Fibroblast of lung (primary cell): ENCODE measurements around the gene CCDC142. TPM values are rescaled to one million over a fixed set of nuclear protein-coding genes. Genes with fewer than 3 reads are reported as not detected.

ENCODE experiments used
- DNase-seq, 2 donors: peaks; one replicate each; pipeline versions ENCODE4 v3.0.0 to v3.0.0-alpha.2; 2010; ENCODE audit warnings: low read depth in 2 of 2
- H2AFZ ChIP-seq: 2 replicates; pipeline ENCODE4 v1.5.1; 2012; ENCODE audit warnings: low read length, control low read depth, inconsistent platforms
- H3K27ac ChIP-seq: 2 replicates; pipeline ENCODE4 v1.5.1; 2011; ENCODE audit warnings: low read length, control low read depth; ENCODE audit not compliant: insufficient read depth
- H3K27me3 ChIP-seq: 2 replicates; pipeline ENCODE4 v1.5.1; 2011; ENCODE audit warnings: mild to moderate bottlenecking, low read length; ENCODE audit not compliant: control insufficient read depth, insufficient read depth
- H3K36me3 ChIP-seq: 2 replicates; pipeline ENCODE4 v1.5.1; 2011; ENCODE audit warnings: low read length; ENCODE audit not compliant: control insufficient read depth, insufficient read depth
- H3K4me1 ChIP-seq: 2 replicates; pipeline ENCODE4 v1.5.1; 2011; ENCODE audit warnings: low read length; ENCODE audit not compliant: control insufficient read depth, insufficient read depth; ENCODE audit errors: extremely low read depth
- H3K4me2 ChIP-seq: 2 replicates; pipeline ENCODE4 v1.5.1; 2011; ENCODE audit warnings: low read length, control low read depth; ENCODE audit not compliant: insufficient read depth; ENCODE audit errors: extremely low read depth
- H3K4me3 ChIP-seq, 4 experiments: fragments of 200-600 bp in 1 of 4; sonication (generic) in 1 of 4; replicated peaks in 1 of 4; 2 replicates each; pipeline ENCODE4 v1.5.1; 2011 to 2016; ENCODE audit warnings: low read length in 4 of 4, low read depth in 3 of 4, mild to moderate bottlenecking in 3 of 4, control low read depth in 2 of 4, inconsistent platforms in 1 of 4, mixed read lengths in 1 of 4; ENCODE audit not compliant: insufficient read depth in 1 of 4; ENCODE audit errors: control extremely low read depth in 1 of 4
- H3K79me2 ChIP-seq: 2 replicates; pipeline ENCODE4 v1.5.1; 2012; ENCODE audit warnings: mild to moderate bottlenecking, low read length, inconsistent platforms; ENCODE audit not compliant: control insufficient read depth, insufficient read depth
- H3K9ac ChIP-seq: 2 replicates; pipeline ENCODE4 v1.5.1; 2011; ENCODE audit warnings: mild to moderate bottlenecking, low read length, control low read depth; ENCODE audit not compliant: insufficient read depth
- H3K9me3 ChIP-seq: 2 replicates; pipeline ENCODE4 v1.5.1; 2012; ENCODE audit warnings: low read depth, low read length; ENCODE audit not compliant: control insufficient read depth, insufficient read depth
- H4K20me1 ChIP-seq: 2 replicates; pipeline ENCODE4 v1.5.1; 2011; ENCODE audit warnings: low read length; ENCODE audit not compliant: control insufficient read depth, insufficient read depth; ENCODE audit errors: extremely low read depth
- EZH2 ChIP-seq: IDR thresholded peaks from 2 replicates; pipeline ENCODE4 v1.5.1; 2012; ENCODE audit warnings: low read length, control low read depth, mild to moderate bottlenecking; ENCODE audit errors: missing control alignments
- polyA plus RNA-seq, 2 donors: library from polyadenylated mRNA; depleted of rRNA in 1 of 2; stranded (reverse) in 1 of 2; unstranded in 1 of 2; fragments of >200 nt; gene quantifications; 2 replicates each; pipeline ENCODE4 v1.2.1, GENCODE V29; 2011 to 2012; ENCODE audit warnings: missing spikeins in 1 of 2
- total RNA-seq: library from RNA; depleted of rRNA; stranded (reverse); fragments of >200 nt; gene quantifications from 2 replicates; pipeline ENCODE4 v1.2.1, GENCODE V29; 2014
- TF ChIP-seq, protein P1 (sequence below), 2 donors: IDR thresholded peaks in 1 of 2; conservative IDR thresholded peaks in 1 of 2; 1 replicate in 1 of 2; 2 replicates in 1 of 2; pipeline ENCODE4 v1.5.1; 2011 to 2012; ENCODE audit warnings: low read length in 2 of 2, control low read depth in 1 of 2, inconsistent platforms in 1 of 2, low read depth in 1 of 2, mild to moderate bottlenecking in 1 of 2

The CCDC142 gene
- total and polyA plus RNA-seq, 2 donors (not counting 1 experiment from before 2014, with no cell fraction given): 3.8 to 21.3 TPM

DNA sequence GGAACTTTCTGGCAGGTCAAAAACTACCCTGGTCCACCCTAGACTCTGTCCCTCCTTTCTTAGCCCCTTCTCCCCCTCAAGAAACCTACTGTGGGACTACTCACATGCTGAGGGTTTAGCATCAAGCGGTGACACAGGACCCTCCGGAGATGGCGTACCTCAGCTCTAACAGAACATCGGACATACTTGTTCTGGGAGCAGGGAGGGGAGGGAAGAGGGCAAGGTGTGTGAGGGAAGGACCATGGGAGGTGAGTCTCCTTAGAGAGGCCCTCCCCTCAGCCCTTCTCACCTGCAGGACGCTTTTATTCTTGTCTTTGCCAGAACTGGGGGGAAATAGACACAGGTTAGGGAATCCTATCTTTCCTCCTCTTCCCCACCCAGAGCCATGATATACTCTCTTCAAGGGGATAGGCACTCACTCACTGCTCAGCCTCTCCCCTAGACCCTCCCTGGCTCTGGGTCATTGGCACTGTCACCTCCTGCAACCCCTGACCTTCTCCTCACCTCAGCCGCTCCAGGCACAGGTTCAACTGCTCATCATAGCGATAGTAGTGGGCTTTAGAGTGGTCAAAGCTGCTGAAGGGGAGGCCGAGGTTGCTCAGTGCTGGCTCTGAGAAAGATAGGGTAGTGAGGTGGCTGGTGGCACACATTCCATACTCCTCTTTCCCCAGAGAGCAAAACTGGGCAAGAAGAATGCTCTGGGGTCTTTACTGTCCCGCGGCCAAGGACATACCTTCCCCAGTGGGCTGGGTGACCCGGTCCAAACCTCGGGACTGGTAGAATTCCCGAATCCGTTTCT lies 22.8 kb upstream of the CCDC142 start:
- H4K20me1 ChIP-seq: no peaks in the 10 kb centered on the region
- peak overlapping the region; percentile 44 for H3K4me2 ChIP-seq
- H3K9ac ChIP-seq: no peak overlapping the region
- no peak for DNase-seq
- TF ChIP-seq, protein P1, sequence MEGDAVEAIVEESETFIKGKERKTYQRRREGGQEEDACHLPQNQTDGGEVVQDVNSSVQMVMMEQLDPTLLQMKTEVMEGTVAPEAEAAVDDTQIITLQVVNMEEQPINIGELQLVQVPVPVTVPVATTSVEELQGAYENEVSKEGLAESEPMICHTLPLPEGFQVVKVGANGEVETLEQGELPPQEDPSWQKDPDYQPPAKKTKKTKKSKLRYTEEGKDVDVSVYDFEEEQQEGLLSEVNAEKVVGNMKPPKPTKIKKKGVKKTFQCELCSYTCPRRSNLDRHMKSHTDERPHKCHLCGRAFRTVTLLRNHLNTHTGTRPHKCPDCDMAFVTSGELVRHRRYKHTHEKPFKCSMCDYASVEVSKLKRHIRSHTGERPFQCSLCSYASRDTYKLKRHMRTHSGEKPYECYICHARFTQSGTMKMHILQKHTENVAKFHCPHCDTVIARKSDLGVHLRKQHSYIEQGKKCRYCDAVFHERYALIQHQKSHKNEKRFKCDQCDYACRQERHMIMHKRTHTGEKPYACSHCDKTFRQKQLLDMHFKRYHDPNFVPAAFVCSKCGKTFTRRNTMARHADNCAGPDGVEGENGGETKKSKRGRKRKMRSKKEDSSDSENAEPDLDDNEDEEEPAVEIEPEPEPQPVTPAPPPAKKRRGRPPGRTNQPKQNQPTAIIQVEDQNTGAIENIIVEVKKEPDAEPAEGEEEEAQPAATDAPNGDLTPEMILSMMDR (conservative IDR thresholded peaks at IDR 0.05 in 1 of 2, IDR thresholded peaks at IDR 0.05 in 1 of 2; ENCODE audit: low read depth in 1 of 2, low read length in 2 of 2): no peak
- TF ChIP-seq EZH2: no peak
- peaks cover 10% of the 10 kb centered on the region for H3K4me1 ChIP-seq
- H3K79me2 ChIP-seq: peaks cover 15% of the 10 kb centered on the region
- H3K36me3 ChIP-seq: peaks cover 4% of the 10 kb centered on the region
- peak overlapping the region in 2 of 4 experiments; percentile 19 to 47 for H3K4me3 ChIP-seq
- H3K27me3 ChIP-seq: peaks cover 3% of the 10 kb centered on the region
- no peak overlapping the region for H3K27ac ChIP-seq
- no peaks in the 10 kb centered on the region for H3K9me3 ChIP-seq
- no peak overlapping the region for H2AFZ ChIP-seq

DNA sequence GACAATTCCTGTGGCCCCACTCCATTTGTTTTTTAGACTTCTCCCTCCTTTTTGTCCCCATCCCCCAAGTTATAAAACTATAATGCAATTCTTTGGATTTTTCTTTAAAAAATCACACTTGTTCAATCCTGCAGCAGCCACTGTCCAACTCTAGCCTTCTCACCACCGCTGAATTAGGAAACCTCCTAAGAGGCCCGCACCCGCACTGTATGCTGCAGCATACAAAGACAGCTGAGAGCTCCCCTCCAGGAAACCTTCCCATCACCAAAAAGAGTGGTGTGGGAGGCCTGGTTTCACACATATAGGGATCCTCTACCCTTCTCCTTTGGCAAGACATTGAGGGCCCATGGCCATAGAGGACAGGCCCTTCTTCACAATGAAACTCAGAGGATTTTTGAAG lies 21.8 kb upstream of the CCDC142 start:
- Histone ChIP-seq H3K79me2 (peaks cover 15% of the 10 kb centered on the region), H3K4me2 (no peak overlapping the region), H3K4me1 (peaks cover 10% of the 10 kb centered on the region), H3K4me3 (peak overlapping the region in 1 of 4 experiments; percentile 45), H3K9ac (no peak overlapping the region), H3K36me3 (peaks cover 4% of the 10 kb centered on the region), H3K27ac (no peak overlapping the region), H3K27me3 (no peaks in the 10 kb centered on the region), H4K20me1 (no peaks in the 10 kb centered on the region), H3K9me3 (no peaks in the 10 kb centered on the region), H2AFZ (no peak overlapping the region)
- no peak for DNase-seq
- TF ChIP-seq, protein P1 (conservative IDR thresholded peaks at IDR 0.05 in 1 of 2, IDR thresholded peaks at IDR 0.05 in 1 of 2; ENCODE audit: low read depth in 1 of 2, low read length in 2 of 2): no peak
- no peak for TF ChIP-seq EZH2

DNA sequence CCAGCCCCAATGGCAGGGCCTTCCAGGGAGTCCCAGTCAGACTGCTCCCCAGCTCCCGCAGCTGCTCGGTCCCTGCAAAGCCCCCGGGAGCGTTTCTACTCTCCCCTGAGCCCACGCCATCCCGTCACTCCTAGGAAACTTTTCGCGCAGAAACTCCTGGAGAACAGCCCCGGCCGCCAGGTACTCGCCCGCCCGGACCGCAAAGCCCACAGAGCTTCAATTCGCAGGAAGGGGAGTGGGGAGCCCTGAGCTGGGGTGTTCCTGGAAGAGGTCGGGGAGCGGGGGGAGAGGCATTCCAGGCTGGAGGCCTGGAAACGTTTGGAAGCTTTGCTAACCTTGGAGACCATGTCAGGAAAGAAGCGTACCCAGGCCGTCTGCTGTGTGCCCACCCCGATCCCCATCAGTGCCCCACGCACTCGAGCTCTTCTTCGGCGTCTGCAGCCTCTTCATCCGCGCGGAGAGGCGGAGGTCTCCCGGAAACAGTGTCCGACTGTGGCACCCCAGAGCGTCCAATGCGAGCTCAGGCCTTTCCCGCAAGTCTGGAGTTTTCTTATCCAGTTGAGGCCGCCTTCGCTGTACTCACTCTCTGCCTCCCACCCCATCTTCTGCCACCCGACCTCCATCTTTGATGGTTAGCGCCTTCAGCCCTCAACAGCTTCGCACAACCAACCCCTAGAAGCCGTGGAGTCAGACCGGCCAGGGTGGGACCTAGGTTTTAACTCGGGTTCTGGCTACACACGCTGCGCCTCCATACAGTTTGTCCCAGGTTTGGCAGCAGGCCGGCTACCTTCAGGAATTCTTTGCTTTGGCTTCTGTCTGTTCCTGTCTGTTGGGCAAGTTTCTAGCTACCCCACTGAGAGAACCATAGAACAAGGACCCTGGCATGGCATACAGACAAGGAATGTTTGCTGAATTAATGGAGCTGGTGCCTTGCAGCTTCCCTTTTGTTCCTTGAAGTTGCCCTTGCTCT lies 21.0 kb upstream of the CCDC142 start:
- Histone ChIP-seq H2AFZ (peak overlapping the region; percentile 28), H3K4me2 (peak overlapping the region; percentile 90)

More for the DNA sequence above, 21.0 kb upstream of the CCDC142 start:
- peak overlapping the region; percentile 9 to 69 (median 48) for H3K4me3 ChIP-seq
- H3K9me3 ChIP-seq: no peaks in the 10 kb centered on the region
- H3K4me1 ChIP-seq: peaks cover 13% of the 10 kb centered on the region
- no peak for TF ChIP-seq EZH2
- TF ChIP-seq, protein P1 (conservative IDR thresholded peaks at IDR 0.05 in 1 of 2, IDR thresholded peaks at IDR 0.05 in 1 of 2; ENCODE audit: low read depth in 1 of 2, low read length in 2 of 2): no peak
- H3K27ac ChIP-seq: peak overlapping the region; percentile 75
- no peaks in the 10 kb centered on the region for H4K20me1 ChIP-seq
- H3K9ac ChIP-seq: peak overlapping the region; percentile 48
- H3K36me3 ChIP-seq: peaks cover 4% of the 10 kb centered on the region
- H3K79me2 ChIP-seq: peaks cover 15% of the 10 kb centered on the region
- H3K27me3 ChIP-seq: no peaks in the 10 kb centered on the region
- DNase-seq: no peak
